Urinary bladder (tissue), 4 donors: Measurements from ENCODE around the gene GPC6. TPM values are rescaled to one million over a fixed set of nuclear protein-coding genes. Genes with fewer than 3 reads are reported as not detected.
"Not testable (repeated sequence)": the region's sequence is repeated elsewhere in the genome, so short reads cannot be mapped to it uniquely, and the experiment has no call there.

Source experiments
- DNase-seq: peaks from one replicate; pipeline ENCODE4 v3.0.0-alpha.2; 2015; ENCODE audit errors: extremely low spot score
- H3K27ac ChIP-seq: one replicate; pipeline ENCODE4 v1.5.1; 2013; ENCODE audit warnings: low read depth, mild to moderate bottlenecking, moderate library complexity
- H3K36me3 ChIP-seq: one replicate; pipeline ENCODE4 v1.6.1; 2013; ENCODE audit warnings: mild to moderate bottlenecking, moderate library complexity; ENCODE audit not compliant: insufficient read depth
- H3K4me1 ChIP-seq: one replicate; pipeline ENCODE4 v1.6.1; 2013; ENCODE audit warnings: mild to moderate bottlenecking, moderate library complexity; ENCODE audit not compliant: insufficient read depth
- H3K4me3 ChIP-seq: one replicate; pipeline ENCODE4 v1.5.1; 2013; ENCODE audit warnings: low read depth, low read length
- WGBS: extraction: QIAGEN DNeasy Blood & Tissue Kit; methylation state at CpG from one replicate; pipeline ENCODE4 v1.1.7; 2013; 5-methylcytosine and 5-hydroxymethylcytosine counted together
- polyA plus RNA-seq: library from polyadenylated mRNA; stranded (reverse); fragments of 200-250 nt; gene quantifications from one replicate; pipeline ENCODE4 v1.2.3, GENCODE V29; 2013
- total RNA-seq: library from RNA; depleted of rRNA; stranded (reverse); fragments of >200 nt; gene quantifications from one replicate; pipeline ENCODE4 v1.2.3, GENCODE V29; 2014
- donor health status: healthy with polysubstance abuse.
- donor health status: healthy.

GPC6 gene
- total and polyA plus RNA-seq, 2 donors: 8.8 to 126 TPM

DNA sequence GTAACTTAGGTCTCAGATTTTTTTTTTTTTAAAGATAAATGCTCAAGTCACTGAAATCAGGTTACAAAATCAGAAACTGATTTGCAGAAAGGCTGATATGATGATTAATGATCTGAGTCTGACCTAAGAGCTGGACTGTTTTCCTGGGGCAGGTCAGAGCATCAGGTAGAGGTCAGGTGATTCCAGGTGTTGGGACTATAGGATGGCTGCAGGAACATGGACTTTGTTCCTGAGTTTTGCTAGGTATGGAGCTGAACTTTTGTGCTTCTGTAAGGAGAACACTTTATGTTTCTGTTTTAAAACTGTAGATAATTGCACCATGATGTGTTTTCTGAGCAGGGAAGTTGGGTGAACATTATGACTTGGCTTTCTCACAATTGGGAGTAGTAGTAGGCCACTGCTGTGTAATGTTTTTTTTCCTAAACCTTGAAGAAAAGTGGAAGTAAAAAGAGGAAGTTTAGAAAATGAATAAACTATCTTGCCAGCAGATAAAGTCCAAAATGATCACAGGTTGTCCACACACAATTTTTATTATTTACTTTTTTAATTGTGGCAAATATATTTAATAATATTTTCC lies 955.7 kb downstream of the GPC6 start:
- H3K36me3 ChIP-seq: no peaks in the 10 kb centered on the region

DNA sequence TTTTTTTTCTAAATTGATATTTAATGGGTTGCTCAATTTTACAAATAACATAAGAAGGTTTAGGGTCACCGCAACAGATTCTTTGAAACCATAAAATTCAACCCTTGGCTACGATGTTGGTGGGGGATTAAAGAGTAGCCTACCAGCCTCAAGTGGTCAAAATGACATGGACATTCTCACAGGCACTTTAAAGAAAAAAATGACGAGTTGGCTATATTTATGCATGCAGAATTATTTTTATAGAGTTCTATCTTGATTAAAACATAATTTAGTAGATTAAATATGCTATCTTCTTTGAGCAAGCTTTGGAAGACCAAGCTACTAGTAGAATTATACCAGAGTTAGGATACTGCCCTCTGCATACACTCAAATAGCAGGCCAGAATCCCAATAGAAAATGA lies 959.9 kb downstream of the GPC6 start:
- 87% methylated on average over 3 of the region's 3 CpGs for WGBS
- DNase-seq: no peak
- H3K4me1 ChIP-seq: no peaks in the 10 kb centered on the region
- no peak overlapping the region for H3K4me3 ChIP-seq
- H3K27ac ChIP-seq: no peak overlapping the region
- no peaks in the 10 kb centered on the region for H3K36me3 ChIP-seq

More for the DNA sequence above, 955.7 kb downstream of the GPC6 start:
- Histone ChIP-seq H3K4me3 (no peak overlapping the region), H3K4me1 (no peaks in the 10 kb centered on the region), H3K27ac (no peak overlapping the region)
- DNase-seq: no peak

DNA sequence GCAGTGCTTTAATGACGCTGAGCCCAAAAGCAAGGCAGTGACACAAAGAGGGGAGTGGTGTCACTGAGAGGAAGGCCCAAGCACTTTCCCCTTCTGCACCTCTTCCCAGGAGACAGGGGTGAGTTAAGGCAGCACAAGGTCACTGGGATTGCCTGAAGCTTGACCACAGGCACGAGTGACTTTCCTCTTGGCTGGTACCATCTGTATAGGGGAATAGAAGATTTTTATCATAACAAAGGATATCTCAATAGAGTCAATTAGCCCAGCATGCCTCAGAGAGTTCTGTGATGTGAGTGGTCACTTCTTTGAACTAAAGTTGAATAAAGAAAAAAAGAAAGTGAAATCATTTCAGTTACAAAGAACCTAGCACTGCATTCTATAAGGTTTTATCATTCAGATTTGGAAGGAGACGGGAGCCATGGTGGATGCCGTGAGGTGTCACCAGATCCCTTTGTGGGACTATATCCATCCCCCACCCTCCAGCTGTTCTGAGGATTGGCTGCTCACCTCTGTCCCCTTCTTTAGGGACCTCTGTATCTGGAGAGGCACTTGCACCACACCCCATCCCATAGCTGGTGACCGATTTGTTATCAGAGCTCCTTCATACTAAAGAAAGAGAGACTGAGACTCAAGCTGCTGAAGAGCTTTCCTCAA lies 961.7 kb downstream of the GPC6 start:
- no peaks in the 10 kb centered on the region for H3K4me1 ChIP-seq
- H3K4me3 ChIP-seq: no peak overlapping the region
- DNase-seq: no peak
- 84% methylated on average over 5 of the region's 5 CpGs for WGBS
- no peak overlapping the region for H3K27ac ChIP-seq
- H3K36me3 ChIP-seq: no peaks in the 10 kb centered on the region

DNA sequence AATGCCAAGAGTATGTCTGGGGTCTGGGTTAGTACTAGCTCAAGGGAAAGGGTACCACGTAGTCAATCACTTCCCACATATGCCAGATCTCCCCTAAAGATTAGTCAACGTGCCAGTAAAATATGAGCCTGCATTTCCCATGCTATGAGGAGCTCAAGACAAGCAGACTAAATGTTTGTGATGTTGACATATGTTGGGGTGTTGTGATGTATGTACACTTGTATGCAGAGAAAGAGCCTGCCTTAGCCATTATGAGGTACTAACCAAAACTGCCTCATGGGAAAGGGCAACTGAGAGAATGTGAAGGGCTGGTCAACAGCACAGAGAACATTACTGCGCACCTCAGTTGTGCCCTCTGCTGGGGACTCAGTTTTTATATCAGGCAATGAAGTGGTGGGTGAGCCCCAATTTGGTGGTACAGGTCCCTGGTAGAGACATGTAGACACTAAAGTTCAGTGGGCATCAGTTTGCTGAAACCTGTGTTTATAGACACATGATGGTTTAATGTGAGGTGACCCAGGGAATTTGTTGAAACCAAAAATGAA lies 965.9 kb downstream of the GPC6 start:
- Histone ChIP-seq H3K4me3 (no peak overlapping the region), H3K36me3 (no peaks in the 10 kb centered on the region), H3K27ac (no peak overlapping the region), H3K4me1 (no peaks in the 10 kb centered on the region)
- 69% methylated on average over 3 of the region's 3 CpGs for WGBS
- no peak for DNase-seq

DNA sequence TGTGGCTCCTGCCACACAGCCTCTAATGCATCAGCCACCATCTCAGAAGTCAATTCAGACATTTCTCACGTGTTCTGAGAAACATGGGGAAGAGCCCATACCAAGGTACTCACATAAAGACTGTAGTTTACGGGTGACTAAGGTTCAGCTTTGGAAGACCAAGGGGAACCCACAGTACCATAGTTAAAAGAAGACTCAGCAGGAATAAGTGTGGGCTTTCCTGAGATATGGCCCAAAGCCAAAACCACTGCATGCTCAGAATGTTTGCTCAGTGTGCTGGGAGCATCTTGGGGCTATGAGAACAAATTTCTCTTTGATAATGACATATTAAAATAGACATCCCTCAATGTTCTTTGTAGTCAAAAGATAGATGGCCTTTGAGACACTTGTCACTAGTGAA lies 969.1 kb downstream of the GPC6 start:
- no peaks in the 10 kb centered on the region for H3K36me3 ChIP-seq

DNA sequence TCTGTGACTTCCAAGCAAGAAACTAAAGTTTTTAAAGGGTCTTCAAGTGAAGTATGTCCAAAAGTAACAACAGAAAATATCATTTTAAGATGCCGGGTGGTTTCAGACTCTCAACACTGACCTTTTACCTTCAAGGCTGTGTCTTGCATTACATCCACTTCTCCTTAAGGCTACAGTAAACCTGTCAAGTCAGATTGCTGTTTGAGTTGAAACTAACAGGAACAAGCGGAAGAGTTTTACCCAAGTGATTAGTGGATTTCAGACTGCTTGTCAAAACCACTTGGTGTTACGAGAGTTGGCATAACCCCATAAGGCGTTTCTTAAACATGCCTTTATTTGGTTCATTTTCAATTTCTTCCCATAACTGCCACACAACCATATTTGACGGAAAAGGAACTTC lies 969.8 kb downstream of the GPC6 start:
- H3K36me3 ChIP-seq: no peaks in the 10 kb centered on the region
- H3K4me3 ChIP-seq: no peak overlapping the region
- H3K4me1 ChIP-seq: no peaks in the 10 kb centered on the region
- 68% methylated on average over 5 of the region's 5 CpGs for WGBS
- H3K27ac ChIP-seq: no peak overlapping the region
- no peak for DNase-seq

More for the DNA sequence above, 969.1 kb downstream of the GPC6 start:
- 90% methylated on average over 2 of the region's 2 CpGs for WGBS
- H3K27ac ChIP-seq: no peak overlapping the region
- DNase-seq: no peak
- H3K4me1 ChIP-seq: no peaks in the 10 kb centered on the region
- no peak overlapping the region for H3K4me3 ChIP-seq

DNA sequence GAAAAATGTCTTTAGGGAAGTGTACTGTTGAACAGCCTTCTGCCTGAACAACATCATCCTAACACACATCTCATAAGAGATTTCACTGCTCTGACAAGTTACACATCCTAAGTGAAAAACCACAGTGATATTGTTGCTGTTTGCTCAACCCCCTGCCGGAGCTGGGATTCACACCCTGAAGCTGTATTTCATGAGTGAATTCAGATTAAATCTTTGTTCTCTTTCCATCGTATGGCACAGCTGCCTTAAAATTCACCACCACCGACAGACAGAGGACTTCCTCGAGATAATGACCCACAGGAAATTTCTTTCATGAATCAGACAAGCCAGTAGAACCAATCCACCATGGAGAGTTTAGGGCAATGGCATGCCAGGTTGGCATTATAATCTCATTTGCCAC lies 972.1 kb downstream of the GPC6 start:
- H3K27ac ChIP-seq: no peak overlapping the region
- no peak for DNase-seq
- H3K4me3 ChIP-seq: no peak overlapping the region
- no peaks in the 10 kb centered on the region for H3K36me3 ChIP-seq
- 68% methylated on average over 4 of the region's 4 CpGs for WGBS
- H3K4me1 ChIP-seq: no peaks in the 10 kb centered on the region

DNA sequence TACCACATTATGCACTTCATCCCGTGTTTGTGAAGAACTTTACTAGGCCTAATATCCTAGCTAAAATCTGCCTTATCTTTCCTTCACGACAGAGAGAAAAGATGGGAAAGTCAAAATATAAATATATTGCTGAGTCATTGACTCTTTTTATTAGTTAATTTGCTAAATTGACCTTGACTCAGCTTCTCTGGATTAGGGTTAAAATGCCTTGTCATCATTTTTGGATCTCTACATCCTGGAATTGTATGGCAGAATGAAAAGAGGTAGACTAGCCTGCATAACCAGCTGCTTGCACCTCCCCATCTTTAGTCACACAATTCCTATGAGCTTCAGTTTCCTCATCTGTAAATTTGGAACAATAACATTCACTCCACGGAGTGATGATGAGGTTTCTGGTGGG lies 972.5 kb downstream of the GPC6 start:
- DNase-seq: no peak
- WGBS: 81% methylated on average over 3 of the region's 3 CpGs
- Histone ChIP-seq H3K4me3 (no peak overlapping the region), H3K36me3 (no peaks in the 10 kb centered on the region), H3K27ac (no peak overlapping the region), H3K4me1 (no peaks in the 10 kb centered on the region)

DNA sequence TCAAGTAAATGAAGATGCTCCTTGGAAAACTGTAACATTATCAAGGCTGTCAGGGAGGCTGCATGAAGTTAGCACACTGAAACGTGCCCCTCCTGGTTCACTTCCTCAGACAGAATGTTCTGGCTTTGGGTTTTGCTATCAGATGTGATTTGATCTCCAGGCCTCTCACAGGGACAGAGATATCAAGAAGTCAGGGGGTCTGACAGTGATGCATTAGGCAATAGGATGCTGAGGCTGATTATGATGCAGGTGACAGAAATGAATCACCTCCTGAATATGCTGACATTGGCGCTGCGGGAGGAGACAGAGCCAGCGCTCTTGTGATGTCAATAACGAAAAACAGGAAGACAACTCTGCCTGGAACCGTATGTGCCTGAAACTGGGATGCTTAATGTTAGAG lies 974.4 kb downstream of the GPC6 start:
- Histone ChIP-seq H3K27ac (no peak overlapping the region), H3K36me3 (no peaks in the 10 kb centered on the region), H3K4me1 (no peaks in the 10 kb centered on the region), H3K4me3 (no peak overlapping the region)
- WGBS: 92% methylated on average over 6 of the region's 6 CpGs
- DNase-seq: no peak

DNA sequence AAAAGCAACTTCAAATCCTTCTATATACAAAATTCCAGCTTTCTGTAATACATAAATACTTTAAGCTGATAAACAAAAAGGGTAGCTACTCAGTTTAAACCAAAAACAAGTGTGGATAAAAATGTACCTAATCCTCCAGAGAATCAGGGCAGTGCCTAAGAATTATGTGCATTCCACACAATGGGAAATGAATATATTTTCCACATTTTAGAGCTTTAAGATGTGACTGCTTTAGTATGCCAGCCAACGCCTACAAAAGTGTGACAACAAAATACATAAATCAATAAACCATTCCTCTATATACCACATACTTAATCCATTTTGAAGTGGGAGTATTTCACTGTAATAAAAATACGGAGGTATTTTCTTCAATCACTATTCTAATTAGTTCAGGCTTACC lies 977.6 kb downstream of the GPC6 start:
- WGBS: 83% methylated on average over 2 of the region's 2 CpGs
- Histone ChIP-seq H3K4me3 (no peak overlapping the region), H3K27ac (no peak overlapping the region), H3K4me1 (no peaks in the 10 kb centered on the region), H3K36me3 (no peaks in the 10 kb centered on the region)
- DNase-seq: no peak

DNA sequence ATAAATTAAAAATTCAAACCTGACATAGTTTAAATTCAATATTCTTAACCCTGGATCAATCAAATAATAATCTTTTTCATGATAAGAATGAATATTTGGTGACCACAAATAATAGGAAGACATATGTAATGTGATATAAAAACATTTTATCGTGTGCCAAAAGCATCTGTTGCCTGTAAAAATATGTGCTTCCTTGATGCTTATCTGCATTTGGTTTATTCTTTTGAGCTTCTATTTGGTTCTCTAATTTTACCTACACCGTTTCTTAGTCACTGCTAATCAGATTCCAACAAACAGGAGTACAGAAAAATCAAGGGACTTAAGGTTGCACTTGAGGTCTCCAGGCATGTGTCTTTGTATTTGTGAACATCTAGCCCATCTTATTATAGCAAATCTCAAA lies 978.3 kb downstream of the GPC6 start:
- DNase-seq: no peak
- no peaks in the 10 kb centered on the region for H3K36me3 ChIP-seq
- H3K4me1 ChIP-seq: no peaks in the 10 kb centered on the region
- whole genome bisulfite sequencing: 61% methylated on average over 2 of the region's 2 CpGs
- no peak overlapping the region for H3K4me3 ChIP-seq
- no peak overlapping the region for H3K27ac ChIP-seq

DNA sequence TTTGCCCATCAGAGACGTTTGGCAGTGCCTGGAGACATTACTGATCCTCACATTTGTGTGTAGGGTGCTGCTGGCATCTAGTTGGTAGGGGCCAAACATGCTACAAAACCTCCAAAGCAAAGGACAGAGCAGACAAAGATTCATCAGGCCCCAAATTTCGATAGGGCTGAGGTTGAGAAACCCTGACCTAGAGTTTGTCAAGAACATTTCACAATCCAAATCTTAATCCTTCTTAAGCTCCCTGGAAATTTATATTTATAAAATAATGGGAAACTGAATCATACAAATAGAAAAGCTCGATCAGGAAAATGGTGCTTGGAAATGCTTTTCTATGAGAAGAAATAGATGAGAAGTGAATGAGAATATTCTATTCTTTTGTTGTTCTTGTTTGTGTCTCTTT lies 979.3 kb downstream of the GPC6 start:
- H3K27ac ChIP-seq: no peak overlapping the region
- DNase-seq: no peak
- WGBS: 67% methylated on average over 3 of the region's 3 CpGs
- no peaks in the 10 kb centered on the region for H3K4me1 ChIP-seq
- no peaks in the 10 kb centered on the region for H3K36me3 ChIP-seq
- no peak overlapping the region for H3K4me3 ChIP-seq

DNA sequence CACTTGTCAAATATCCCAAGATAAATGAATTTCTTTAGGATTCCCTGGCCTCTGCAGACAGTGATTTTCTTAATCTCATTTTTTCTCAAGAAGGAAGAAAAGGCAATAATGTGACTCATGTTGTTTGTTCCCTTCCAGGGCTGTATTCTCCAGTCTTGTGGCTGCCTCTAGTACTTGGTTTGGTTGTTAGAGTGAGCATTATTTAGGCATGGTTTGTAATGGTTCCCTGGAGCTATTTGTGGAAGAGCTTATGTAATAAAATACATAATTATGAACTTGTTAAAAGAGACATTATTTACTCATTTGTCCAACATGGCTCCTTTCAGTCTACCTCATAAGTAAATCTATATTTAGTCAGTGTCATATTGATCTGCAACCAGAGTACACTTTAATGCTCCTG lies 982.5 kb downstream of the GPC6 start:
- H3K4me1 ChIP-seq: no peaks in the 10 kb centered on the region
- H3K4me3 ChIP-seq: no peak overlapping the region
- no peak overlapping the region for H3K27ac ChIP-seq
- no peak for DNase-seq
- H3K36me3 ChIP-seq: no peaks in the 10 kb centered on the region

DNA sequence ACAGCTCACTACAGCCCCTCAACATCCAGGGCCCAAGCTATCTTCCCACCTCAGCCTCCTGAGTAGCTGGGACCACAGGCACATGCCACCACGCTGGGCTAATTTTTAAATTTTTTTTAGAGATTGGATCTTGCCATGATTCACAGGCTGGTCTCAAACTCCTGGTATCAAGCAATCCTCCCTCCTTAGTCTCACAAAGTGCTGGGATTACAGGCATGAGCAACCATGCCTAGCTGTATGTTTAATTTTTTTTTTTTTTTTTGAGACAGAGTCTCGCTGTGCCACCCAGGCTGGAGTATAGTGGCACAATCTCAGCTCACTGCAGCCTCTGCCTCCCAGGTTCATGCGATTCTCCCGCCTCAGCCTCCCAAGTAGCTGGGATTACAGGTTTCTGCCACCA lies 983.3 kb downstream of the GPC6 start:
- not testable (repeated sequence) for DNase-seq, H3K36me3 ChIP-seq, H3K4me3 ChIP-seq, H3K4me1 ChIP-seq, H3K27ac ChIP-seq
- 99% methylated on average over 4 of the region's 4 CpGs for WGBS
